ENCODE data around the gene RIMBP2.

RIMBP2 gene

GRCh38 chr12:130560321-130560720, 155.8 kb downstream of the RIMBP2 start:
- H3K4me3 ChIP-seq (ENCODE audit: low read depth, low read length), result no peak overlapping the region
- no peak for TF ChIP-seq CTCF (IDR thresholded peaks at IDR 0.05; ENCODE audit: borderline replicate concordance, insufficient read depth, low read depth, low read length)

GRCh38 chr12:130559806-130560205, 156.3 kb downstream of the RIMBP2 start:
- no peak for TF ChIP-seq CTCF (IDR thresholded peaks at IDR 0.05; ENCODE audit: borderline replicate concordance, insufficient read depth, low read depth, low read length)
- no peak overlapping the region for H3K4me3 ChIP-seq (ENCODE audit: low read depth, low read length)

- H3K4me3 ChIP-seq (ENCODE audit: low read depth, low read length), result no peak overlapping the region
- no peak for TF ChIP-seq CTCF (IDR thresholded peaks at IDR 0.05; ENCODE audit: borderline replicate concordance, insufficient read depth, low read depth, low read length)
Measured at GRCh38 chr12:130557886-130558765, 158.0 kb downstream of the RIMBP2 start.

GRCh38 chr12:130557201-130557600, 158.9 kb downstream of the RIMBP2 start:
- H3K4me3 ChIP-seq (ENCODE audit: low read depth, low read length), result no peak overlapping the region

GRCh38 chr12:130556486-130557055, 159.5 kb downstream of the RIMBP2 start:
- H3K4me3 ChIP-seq (ENCODE audit: low read depth, low read length), result no peak overlapping the region
- TF ChIP-seq CTCF (IDR thresholded peaks at IDR 0.05; ENCODE audit: borderline replicate concordance, insufficient read depth, low read depth, low read length), result no peak

More at GRCh38 chr12:130557201-130557600, 158.9 kb downstream of the RIMBP2 start:
- TF ChIP-seq CTCF (IDR thresholded peaks at IDR 0.05; ENCODE audit: borderline replicate concordance, insufficient read depth, low read depth, low read length), result no peak

- no peak overlapping the region for H3K4me3 ChIP-seq (ENCODE audit: low read depth, low read length)
- no peak for TF ChIP-seq CTCF (IDR thresholded peaks at IDR 0.05; ENCODE audit: borderline replicate concordance, insufficient read depth, low read depth, low read length)
Measured at GRCh38 chr12:130555628-130556485, 160.2 kb downstream of the RIMBP2 start.

Data from GM12875 (cell line).